IPS-NIHi11 (cell line): ENCODE results near the gene ZDHHC13.

Experiments
- DNase-seq: peaks from one replicate; pipeline ENCODE4 v3.0.0; 2012; ENCODE audit warnings: mixed read lengths, low spot score

ZDHHC13 gene, protein sequence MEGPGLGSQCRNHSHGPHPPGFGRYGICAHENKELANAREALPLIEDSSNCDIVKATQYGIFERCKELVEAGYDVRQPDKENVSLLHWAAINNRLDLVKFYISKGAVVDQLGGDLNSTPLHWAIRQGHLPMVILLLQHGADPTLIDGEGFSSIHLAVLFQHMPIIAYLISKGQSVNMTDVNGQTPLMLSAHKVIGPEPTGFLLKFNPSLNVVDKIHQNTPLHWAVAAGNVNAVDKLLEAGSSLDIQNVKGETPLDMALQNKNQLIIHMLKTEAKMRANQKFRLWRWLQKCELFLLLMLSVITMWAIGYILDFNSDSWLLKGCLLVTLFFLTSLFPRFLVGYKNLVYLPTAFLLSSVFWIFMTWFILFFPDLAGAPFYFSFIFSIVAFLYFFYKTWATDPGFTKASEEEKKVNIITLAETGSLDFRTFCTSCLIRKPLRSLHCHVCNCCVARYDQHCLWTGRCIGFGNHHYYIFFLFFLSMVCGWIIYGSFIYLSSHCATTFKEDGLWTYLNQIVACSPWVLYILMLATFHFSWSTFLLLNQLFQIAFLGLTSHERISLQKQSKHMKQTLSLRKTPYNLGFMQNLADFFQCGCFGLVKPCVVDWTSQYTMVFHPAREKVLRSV

DNA sequence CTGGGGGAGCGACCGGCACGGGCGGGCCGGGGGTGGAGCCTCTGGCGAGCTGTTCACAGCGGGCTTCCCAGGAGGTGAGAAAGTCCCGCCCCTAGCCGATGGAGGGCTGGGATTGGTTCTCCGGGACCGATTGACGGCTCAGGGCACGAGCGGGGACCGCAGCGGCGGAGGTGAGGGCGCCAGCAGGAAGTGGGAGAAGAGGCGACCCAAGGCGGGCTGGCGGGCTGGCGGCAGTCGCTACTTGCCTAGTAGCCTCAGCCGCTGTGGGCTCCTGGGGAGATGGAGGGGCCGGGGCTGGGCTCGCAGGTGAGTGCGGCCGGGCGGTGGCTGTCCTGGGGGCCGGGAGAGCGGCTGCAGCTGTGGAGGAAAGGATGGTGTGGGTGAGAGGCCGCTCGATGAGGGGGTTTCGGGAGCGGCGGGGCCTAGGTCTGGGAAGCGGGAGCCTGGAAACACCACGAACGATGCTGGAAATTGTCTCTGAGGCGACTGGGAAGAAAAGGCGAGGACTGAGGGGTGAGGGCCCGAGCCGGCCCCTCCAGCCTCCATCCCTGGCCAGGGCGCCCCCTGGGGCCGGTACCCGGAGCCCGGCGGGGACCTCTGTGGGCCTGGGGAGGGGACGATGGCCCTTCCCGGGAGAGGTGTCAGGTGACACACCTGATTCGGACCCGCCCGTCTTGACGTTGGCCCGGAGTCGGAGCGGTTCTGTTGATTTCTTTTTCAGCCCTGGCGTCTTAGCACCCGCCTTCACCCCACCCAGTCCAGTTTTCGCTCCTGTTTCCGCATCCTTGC, at the start of gene ZDHHC13:
TSS of gene ZDHHC13 (plus strand) at position 198 of the 789 bp plus-strand sequence. CDS start at position 280, 82 bp downstream.
- peak; percentile 98 for DNase-seq

DNA sequence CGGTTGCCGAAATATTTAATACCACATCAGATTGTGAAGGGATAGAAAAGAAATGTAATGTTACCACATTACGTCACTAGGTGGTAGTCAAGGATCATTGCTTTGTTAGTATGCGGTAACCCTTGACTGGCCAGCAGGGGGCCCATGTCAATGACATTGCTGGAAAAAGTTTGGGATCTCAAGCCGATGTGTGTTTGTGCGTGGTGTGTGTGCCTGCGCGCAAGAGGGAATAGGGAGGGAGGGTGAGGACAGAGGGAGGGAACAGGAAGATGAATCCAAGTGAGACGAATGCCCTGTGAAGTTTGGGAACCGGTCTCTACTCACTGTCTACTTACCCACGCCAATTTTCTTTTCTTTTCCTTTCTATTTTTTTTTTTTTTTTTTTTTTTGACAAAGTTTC, 45.7 kb upstream of the ZDHHC13 start:
- peak; percentile 73 for DNase-seq

DNA sequence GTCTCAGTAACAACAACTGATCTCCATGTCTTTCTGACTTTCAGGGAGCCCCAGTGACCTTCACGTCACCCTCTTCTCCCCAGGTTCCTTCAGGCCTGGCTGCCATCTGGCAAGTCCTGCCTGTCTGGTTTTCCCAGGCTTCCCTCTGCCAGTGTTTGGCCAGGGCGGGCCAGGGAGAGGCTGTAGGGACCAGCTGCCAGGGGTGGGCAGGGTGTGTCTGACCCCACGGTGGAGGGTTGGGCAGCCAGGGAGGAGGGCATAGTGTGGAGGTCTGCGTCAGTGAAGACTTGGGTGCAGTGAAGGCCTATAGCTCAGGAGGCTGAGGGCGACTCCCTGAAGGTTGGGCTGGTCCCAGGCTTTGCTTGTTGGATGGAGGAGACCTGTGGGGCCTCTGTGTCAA, 44.5 kb upstream of the ZDHHC13 start:
- no peak for DNase-seq

DNA sequence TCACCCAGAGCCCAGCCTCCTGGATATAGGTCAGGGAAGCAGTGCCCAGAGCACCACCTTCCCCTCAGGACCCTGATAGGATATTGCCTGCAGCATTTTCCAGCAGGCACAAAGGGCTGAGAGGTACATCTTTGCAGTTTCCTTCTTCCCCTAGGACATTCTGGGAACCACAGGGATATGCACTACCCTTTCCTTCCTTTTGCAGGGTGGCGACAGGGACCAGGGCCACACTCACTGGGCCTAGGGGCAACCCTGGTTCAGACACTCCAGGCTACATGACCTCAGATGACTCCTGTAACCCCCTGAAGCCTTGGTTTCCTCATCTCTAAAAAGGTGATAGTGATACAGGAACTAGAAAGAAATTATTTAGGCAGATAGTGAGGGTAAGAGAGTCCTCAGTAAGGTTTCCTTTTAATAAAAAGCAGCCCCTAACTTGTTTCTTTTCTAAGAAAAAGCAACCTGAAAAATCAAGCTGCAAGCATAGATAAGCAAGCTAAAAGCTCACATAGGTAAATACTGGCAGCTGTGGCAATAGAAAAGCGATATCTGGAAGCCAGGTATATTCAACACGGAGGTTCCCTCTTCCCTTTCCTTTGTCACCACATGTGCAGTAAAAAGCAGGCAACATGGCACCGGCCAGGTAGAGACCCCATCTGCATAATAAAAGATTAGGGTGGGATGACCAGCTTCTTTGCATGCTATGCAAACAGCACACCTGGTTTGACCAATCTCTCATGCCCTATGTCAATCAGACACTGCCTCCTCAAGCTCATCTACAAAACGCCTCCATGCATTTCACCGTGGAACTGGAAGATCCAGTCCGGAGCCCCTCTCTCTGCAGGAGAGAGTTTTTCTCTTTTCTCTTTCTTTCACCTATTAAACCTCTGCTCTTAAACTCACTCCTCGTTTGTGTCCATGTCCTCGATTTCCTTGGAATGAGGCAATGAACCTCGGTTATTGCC, 43.2 kb upstream of the ZDHHC13 start:
- no peak for DNase-seq

DNA sequence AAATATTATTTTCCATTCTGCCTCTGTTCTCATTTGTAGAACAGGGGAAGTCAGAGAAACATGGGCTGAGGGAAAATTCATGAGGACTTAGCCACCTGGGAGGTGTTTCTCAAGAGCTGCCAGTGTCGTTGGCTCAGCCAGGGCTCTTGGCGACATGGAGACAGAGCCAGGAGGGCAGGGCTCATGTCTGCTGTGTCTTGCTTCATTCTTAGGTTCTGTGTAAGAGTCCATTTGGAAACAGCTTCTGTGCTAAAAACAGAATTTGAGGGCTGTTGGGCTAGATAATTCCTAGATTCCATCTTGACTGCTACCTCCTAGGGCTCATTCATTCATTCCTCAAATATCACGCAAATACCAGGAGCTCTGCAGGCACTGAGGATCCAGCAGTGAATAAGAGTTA, 41.3 kb upstream of the ZDHHC13 start:
- DNase-seq = no peak

DNA sequence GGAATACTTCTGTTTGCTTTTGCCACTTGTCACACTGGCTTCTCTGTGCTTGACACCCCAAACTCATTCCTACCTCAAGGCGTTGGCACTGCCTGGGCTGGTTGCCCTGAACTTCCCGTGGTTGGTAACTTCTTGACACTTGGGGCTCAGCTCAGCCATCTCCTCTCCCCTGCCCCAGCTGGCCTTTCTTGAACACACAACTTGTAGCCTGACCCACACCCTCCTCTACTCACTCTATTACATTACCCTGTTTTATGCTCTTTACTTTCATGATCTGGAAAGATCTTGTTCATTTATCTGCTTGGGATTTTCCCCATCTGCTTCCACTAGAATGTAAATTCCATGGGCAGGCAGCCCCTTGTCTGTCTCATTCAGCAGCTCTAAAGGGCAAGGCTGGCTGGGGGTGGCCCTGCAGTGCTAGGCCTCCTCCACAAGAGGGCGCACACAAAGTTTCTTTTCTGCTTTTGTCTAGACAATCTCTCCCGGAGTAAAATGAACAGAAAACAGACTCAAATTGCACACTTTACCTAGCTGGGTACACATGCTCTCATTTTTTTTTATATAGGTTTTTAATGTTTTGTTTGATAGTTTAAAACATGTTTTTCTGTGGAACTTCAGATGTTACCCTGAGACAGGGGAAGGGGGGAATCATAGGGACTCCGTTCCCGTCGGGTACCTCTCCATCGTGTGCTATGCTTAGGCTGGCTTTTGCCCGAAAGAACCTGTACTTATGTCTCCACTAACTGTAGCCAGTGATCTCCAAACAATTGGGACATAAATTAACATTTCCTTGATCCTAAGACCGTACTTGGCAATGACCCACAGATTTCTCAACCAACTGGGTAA, 40.0 kb upstream of the ZDHHC13 start:
- DNase-seq = peak; percentile 69

DNA sequence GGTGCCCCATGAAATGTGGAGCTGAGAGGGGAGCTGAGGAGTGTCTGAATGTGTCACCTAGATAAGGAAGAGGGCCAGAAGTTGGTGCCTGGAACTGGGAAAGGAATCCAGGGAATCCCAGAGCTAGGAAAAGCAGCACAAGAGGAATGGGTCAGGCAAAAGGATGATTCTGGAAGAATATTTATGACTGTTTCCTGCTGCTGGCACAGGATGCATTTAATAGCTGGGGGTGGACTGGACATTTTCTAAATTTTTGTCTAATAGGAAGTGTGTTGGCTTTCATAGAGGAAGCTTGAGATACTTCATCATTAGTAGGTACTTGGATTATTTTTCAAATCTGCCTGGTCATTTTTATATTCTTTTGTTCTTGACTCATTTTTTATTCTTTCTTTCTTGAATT, 39.0 kb upstream of the ZDHHC13 start:
- DNase-seq = no peak

DNA sequence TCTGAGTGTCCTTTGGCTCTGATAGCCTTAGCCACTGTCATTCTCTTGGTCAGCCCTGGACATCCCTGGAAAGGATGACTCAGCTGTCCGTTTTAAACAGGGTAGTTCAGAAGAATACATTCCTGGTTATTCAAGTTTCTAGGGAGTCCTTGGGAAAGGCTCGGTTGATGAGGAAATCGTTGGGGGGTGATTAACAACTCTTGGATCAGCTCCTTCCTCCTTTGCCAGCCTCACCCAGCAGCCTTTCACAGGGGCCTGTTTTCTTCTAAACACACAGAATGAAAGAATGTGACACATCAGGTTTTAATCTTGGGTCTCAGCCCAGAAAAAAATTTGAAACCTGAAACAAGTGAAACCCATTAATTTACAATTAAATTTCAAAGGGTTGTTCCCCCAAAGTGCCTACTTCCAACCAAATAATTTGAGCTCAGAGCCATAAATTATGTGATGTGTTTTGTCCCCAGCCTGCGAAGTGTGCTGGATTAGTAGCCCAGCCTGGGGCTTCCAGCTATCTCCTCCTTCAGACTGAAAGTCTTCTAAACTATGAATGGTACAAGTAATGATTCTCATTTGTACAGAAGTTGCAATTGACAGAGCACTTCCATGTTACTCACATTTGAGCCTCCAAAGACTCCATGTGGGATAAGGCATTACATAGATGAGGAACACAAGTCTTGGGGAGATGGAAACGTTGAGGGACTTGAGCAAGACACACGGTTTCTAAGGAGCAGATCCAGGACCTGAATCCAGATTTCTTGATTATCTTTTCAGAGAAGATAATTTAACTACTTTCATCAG, 37.1 kb upstream of the ZDHHC13 start:
- DNase-seq = peak; percentile 29

DNA sequence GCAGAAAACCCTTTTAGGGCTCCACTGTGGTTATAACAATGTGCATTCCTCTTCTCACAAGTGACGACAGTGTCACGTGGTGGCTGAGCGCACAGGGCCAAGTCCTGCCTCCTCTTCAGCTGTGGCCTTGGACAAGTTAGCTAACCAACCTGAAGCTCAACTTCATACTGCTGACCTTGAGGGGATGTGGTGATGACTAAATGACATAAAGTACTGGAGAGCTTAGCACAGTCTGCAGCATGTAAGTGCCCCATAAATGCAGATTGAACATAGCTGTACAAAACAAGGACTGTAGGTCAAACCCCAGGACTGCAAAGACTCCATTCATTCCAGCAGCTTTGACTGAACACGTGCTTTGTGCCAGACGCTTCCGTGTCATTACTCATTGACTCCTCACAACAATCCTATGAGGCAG, 36.4 kb upstream of the ZDHHC13 start:
- DNase-seq = no peak

DNA sequence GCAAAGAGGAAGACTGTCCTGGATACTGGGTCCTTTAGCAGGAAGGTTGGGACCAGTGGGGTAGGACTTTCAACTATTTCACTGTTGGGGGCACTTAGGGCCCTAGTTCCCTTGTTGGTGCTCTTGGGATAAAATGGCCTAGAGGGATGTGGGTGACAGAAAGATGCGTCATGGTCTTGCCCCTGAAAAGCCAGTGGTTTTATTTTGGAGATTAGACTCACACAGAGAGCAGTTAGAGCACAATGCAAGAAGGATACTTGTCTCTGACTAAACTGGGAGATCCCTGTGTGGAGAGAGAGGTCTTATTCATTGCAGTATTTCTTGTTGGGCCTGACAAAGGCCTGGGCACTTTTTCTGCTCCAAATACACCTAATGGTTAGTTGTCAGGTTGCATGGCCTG, 33.8 kb upstream of the ZDHHC13 start:
- no peak for DNase-seq

DNA sequence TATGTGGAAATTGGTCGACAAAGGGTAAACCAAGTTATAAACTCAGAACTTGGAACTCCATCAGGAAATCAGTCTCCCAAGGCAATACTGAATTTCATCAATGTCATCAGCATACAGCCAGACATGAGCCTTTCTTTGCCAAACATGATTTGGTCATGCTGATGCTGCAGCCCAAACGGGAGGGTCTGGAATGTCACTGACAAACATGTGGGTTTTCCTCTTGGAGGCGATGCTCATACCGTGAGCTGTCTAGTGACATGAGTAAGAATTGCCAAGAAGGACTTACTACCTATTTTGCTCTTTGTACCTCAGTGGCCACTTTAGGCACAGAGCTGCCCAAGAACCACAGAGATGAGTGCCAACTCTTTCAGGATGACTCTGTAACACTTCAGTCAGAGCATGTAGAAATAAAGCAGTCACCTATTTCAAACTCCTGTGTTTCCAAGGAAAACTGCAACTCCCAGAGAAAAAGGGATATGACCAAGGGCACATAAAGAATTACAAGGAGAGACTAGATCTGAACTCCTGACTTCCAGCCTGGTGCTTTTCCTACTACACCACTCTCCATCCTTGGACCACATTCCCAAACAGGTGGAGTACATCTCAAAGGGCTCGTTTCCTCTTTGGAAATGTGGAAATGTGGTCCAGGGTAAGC, 32.2 kb upstream of the ZDHHC13 start:
- no peak for DNase-seq

DNA sequence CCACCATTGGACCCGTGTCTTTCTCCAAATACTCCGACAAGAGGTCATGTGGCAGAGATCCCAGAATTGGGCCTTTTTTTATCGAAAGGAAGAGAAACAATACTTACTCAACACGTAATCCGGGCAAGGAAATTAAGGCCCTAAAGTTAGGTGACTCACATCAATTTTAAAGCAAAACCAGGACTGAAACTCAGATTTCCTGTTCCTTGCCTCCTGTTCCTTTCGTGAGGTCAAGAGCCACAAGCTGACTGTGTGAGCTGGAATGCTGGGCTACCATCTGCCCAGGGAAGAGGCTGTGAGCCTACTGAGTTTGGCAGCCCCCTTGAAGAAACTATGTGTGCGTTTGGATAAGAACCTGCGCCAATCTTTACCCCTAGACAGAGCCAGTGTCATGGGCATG, 29.3 kb upstream of the ZDHHC13 start:
- no peak for DNase-seq

DNA sequence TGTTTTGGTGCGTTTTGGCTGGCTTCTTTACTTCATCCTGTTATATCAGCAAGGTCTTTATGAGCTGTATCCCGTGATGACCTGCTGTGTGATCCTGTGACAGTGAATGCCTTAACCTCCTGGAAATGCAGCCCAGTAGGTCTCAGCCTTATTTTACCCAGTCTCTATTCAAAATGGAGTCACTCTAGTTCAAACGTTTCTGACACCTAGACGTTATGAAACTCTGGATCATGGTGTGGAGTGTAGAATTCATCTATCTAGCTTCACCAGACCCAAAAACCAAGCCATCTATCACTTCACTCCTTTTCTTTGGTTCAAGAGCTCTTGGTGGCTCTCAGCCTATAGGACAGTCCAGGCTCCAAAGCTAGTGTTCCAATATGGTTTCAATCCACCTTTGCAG, 28.2 kb upstream of the ZDHHC13 start:
- DNase-seq = no peak

DNA sequence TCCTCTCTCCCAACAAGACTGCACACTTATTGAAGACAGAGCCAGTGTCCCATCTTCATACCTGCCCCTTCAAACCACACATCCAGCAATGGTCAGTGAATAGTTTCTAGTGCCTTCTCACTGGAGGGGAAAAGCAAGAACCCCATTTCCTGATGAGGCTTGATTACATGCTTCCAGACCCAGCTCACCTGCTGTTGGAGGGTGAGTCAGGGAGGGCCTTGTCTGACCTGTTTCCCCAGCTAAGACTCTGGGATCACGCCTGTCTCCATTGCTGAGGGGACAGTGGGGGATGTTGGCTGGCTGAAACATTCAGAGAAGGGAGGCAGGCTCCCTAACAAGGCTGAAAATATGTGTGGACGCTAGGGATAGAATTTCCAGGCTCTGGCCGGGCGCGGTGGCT, 27.5 kb upstream of the ZDHHC13 start:
- DNase-seq = no peak

DNA sequence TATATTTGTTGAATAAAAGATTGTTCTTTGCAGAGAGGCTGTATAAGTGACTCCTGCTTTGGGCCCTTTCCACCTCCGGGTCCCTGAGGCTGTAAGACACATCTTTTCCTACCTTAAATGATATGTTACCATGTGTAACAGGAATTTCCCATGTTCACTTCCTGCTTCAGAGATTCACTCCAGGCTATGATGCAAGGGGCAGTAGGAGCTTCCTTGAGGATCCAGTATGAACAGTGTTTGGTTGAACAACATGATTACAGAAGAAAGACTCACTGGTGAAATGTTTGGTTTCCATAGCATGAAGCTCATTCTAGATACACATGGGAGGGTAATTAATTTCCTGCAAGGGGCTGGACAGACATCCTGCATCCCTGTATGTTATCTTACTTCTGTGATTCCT, 25.6 kb upstream of the ZDHHC13 start:
- DNase-seq = no peak

DNA sequence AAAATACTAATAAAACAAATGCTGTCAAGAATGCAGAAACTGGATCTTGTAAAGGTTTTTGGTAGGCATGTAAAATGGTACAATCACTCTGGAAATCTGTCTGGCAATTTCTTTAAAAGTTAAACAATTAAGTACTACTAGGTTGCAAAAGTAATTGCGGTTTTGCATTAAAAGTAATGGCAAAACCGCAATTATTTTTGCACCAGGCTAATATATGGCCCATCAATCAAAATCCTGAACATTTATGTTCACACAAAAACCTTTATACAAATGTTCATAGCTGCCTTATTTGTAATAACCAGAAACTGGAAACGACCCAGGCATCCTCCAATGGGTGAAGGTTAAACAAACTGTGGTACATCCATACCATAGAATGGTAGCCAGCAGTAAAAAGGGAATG, 24.6 kb upstream of the ZDHHC13 start:
- no peak for DNase-seq

DNA sequence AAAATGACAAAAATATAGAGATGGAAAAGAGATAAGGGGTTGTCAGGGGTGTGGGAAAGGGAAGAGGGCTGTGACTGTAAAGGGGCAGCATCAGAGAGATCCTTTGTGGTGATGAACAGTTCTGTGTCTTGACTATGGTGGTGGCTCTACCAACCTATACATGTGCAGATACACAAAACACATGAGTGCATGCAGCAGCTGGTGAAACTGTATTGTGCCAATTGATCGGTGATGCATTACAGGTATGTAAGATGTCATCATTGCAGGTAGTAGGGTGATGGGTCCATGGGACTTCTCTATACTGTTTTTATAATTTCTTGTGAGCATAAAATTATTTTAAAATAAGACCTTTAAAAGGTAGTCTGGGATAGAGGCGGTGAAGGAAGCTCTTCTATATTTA, 24.1 kb upstream of the ZDHHC13 start:
- no peak for DNase-seq

DNA sequence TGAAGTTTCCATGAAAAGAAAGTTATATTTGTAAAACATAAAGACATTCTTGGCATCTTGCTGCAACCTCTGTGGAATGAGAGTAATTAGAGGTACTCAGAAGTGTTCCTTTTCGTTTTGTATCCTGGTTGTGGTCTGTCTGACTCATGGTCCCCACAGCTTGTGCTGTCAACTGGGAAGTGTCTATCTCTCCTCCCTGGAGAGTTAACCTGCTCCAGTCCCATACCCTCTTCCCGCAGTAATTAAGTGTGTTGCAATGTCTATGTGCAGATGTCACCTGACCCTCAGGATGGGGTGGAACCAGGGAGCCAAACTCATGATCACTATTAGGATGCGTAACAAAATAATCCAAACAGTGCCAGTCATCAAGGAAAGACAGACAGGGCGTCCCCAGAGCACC, 23.0 kb upstream of the ZDHHC13 start:
- DNase-seq = no peak

DNA sequence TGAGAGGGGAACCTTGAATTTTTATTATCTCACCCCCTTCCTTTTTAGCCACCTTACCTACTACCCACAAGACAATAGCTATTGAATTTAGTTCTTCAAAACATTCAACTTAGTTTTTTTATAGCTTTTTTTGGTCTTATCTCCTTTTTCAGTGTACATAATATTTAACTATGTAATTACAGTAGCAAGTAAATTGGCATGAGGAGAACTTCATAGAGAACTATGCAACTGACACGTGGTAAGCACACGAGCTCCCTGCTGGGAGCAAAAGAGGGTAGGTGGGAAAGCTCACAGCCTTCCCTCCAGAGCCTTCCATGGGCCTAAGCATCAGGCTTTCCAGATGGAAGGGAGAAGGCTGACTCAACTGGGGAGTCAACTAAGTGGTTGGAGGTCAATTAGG, 22.1 kb upstream of the ZDHHC13 start:
- DNase-seq = no peak
